ENCODE data around the gene CADM2.

The CADM2 gene

DNA sequence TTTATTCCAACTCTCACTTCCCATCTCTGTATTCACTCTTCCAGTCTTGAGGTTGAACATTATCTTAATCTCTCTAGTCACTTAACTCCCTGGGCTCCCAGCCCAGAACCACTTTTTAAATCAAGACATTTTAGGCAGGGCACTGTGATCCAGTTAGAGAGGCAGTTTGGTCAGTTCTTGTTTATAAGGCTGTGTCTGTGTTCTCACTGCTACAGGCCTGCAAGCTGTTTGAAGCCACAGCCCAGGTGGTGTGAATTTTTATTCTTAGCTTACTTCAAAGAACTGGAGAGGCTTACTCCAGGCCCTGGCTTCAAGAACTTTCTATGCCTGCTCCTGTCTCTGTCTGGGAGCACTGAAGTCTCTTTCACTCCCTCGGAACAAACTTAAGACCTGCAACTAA is 906.1 kb downstream of the CADM2 start:
- FAIRE-seq, result no peak
- TF ChIP-seq POLR2A (IDR thresholded peaks at IDR 0.05; ENCODE audit: low read depth, low read length), result no peak

DNA sequence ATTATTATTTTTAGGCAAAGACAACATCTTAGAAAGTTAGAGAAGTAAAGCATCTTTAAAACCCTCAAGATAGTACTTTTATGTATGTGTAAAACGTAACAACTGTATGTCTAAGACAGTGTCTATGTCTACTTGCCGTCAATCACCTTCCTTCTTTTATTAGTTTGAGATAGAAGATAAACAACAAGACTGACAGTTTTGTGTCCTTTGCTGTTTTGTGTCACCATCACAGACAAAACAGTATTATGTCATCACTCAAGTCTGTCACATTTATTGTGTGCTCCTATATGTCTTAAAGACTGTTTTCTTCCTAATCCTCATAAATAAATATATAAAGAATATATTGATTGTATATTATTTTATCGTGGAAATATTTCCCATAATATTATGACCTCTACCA is 908.3 kb downstream of the CADM2 start:
- no peak for TF ChIP-seq POLR2A (IDR thresholded peaks at IDR 0.05; ENCODE audit: low read depth, low read length)
- no peak for DNase-seq (ENCODE audit: insufficient read length, low spot score)
- FAIRE-seq, result no peak

More for the DNA sequence above, 906.1 kb downstream of the CADM2 start:
- no peak for DNase-seq (ENCODE audit: insufficient read length, low spot score)

DNA sequence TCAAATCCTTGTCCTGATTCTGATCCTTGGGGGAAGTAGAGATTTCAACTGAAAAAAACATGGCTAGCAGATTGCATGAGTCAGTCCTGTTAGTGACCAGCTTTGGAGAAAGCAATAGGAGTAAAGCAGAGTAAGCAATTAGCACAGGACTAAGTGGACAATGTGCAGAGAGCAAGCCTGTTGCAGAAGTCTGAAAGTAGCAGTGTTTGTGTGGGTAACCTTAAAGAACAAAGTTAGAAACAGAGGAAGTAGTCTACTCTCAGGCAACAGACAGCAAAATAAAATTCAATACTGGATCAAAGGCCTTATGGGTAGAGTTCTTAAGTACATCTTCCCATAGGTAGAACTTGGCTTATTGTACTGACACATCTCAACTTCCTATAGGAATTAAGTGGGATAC is 916.8 kb downstream of the CADM2 start:
- FAIRE-seq (no peak), DNase-seq (ENCODE audit: insufficient read length, low spot score) (no peak)
- TF ChIP-seq POLR2A (IDR thresholded peaks at IDR 0.05; ENCODE audit: low read depth, low read length), result no peak

GRCh38 chr3:85877631-85878030 is 918.8 kb downstream of the CADM2 start:
- DNase-seq (ENCODE audit: insufficient read length, low spot score) (no peak), FAIRE-seq (no peak)
- TF ChIP-seq POLR2A (IDR thresholded peaks at IDR 0.05; ENCODE audit: low read depth, low read length), result no peak

GRCh38 chr3:85881833-85882393 is 923.1 kb downstream of the CADM2 start:
- TF ChIP-seq POLR2A (IDR thresholded peaks at IDR 0.05; ENCODE audit: low read depth, low read length), result no peak
- FAIRE-seq, result no peak

GRCh38 chr3:85890043-85890555 is 931.3 kb downstream of the CADM2 start:
- no peak for TF ChIP-seq POLR2A (IDR thresholded peaks at IDR 0.05; ENCODE audit: low read depth, low read length)
- FAIRE-seq, result no peak
- DNase-seq (ENCODE audit: insufficient read length, low spot score), result no peak

More at GRCh38 chr3:85881833-85882393, 923.1 kb downstream of the CADM2 start:
- DNase-seq (ENCODE audit: insufficient read length, low spot score), result no peak

- DNase-seq (ENCODE audit: insufficient read length, low spot score), result no peak
- FAIRE-seq, result no peak
- TF ChIP-seq POLR2A (IDR thresholded peaks at IDR 0.05; ENCODE audit: low read depth, low read length), result no peak
These were observed 944.6 kb downstream of the CADM2 start for GRCh38 chr3:85903434-85903833.

- TF ChIP-seq POLR2A (IDR thresholded peaks at IDR 0.05; ENCODE audit: low read depth, low read length), result no peak
- DNase-seq (ENCODE audit: insufficient read length, low spot score), result no peak
- FAIRE-seq, result no peak
These were observed 954.2 kb downstream of the CADM2 start for GRCh38 chr3:85912980-85913379.

DNA sequence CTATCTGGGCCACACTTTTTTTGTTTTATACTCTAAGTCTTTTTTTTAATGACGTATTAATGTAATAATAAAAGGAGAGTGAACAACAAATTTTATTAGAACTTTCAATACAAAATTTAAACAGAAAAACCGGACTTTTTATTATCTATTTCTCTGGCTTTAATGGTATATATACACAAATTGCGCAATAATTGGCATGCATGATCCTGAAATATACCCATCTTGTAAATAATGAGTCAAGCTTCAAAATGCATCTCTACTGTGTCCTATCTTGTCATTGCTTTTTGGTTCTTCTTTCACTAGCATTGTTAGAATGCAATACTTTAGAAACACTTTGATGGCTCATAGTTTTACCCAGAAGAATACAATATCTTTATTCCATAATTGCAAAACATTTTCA is 963.6 kb downstream of the CADM2 start:
- DNase-seq (ENCODE audit: insufficient read length, low spot score), result no peak
- FAIRE-seq, result no peak

DNA sequence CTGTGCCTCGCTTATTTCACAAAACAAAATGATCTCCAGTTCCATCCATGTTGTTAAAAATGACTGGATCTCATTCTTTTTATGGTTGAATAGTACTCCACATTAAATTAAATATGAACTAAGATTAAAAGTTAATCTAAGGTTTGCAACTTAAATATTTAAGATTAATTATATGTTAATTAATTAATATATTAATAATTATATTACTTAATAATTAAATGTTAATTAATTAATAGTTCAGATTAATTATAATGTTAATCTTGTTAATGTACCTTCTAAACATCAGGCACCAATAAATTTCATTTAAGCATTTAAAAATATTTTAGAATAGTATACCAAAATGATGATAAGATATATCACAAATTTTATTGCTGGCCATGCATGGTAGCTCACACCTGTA is 971.9 kb downstream of the CADM2 start:
- DNase-seq (ENCODE audit: insufficient read length, low spot score) (no peak), FAIRE-seq (no peak)

More for the DNA sequence above, 963.6 kb downstream of the CADM2 start:
- no peak for TF ChIP-seq POLR2A (IDR thresholded peaks at IDR 0.05; ENCODE audit: low read depth, low read length)

DNA sequence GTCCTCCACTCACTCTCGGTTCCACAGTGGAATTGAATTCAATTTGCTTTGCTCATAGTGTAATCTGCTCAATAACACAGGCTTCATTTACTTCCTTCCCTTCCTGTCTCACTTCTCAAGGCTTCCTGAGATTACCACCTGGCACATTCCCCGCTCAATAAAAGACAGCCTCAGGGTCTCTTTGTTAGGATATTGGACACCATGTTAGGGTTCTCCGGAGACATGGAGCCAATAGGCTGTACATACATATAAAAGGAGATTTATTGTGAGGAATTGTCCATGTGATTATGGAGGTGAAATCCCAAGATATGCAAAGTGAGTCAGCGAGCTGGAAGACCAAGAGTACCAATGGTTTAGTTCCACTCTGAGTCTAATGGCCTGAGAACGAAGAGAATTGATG is 974.5 kb downstream of the CADM2 start:
- no peak for TF ChIP-seq POLR2A (IDR thresholded peaks at IDR 0.05; ENCODE audit: low read depth, low read length)
- DNase-seq (ENCODE audit: insufficient read length, low spot score), result no peak
- no peak for FAIRE-seq

More for the DNA sequence above, 971.9 kb downstream of the CADM2 start:
- no peak for TF ChIP-seq POLR2A (IDR thresholded peaks at IDR 0.05; ENCODE audit: low read depth, low read length)

DNA sequence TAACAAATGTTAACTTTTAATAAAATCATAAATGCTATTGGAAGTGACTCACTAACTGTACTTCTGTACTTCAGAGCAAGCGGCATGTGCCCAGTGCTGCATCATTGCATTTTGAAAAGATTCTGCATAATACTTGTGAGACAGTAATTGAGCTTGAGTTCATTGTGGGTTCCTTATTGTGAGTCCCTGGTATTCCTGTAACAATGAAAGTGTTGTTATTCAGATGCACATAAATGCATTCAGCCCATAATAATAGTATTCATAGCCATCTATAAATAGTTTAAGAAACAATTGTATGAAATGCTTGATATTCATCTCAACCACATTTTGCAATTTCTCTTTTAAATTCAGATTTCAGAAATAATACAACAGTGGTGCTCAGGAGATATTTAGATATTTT is 976.4 kb downstream of the CADM2 start:
- FAIRE-seq, result no peak
- DNase-seq (ENCODE audit: insufficient read length, low spot score), result no peak
- TF ChIP-seq POLR2A (IDR thresholded peaks at IDR 0.05; ENCODE audit: low read depth, low read length), result no peak

GRCh38 chr3:85939074-85939482 is 980.3 kb downstream of the CADM2 start:
- TF ChIP-seq POLR2A (IDR thresholded peaks at IDR 0.05; ENCODE audit: low read depth, low read length), result no peak
- FAIRE-seq (no peak), DNase-seq (ENCODE audit: insufficient read length, low spot score) (no peak)

- FAIRE-seq, result no peak
These were observed 991.6 kb downstream of the CADM2 start for GRCh38 chr3:85950435-85950834.

GRCh38 chr3:85960793-85961192 is 1002.0 kb downstream of the CADM2 start:
- FAIRE-seq (no peak), DNase-seq (ENCODE audit: insufficient read length, low spot score) (no peak)

More at GRCh38 chr3:85950435-85950834, 991.6 kb downstream of the CADM2 start:
- TF ChIP-seq POLR2A (IDR thresholded peaks at IDR 0.05; ENCODE audit: low read depth, low read length), result no peak
- DNase-seq (ENCODE audit: insufficient read length, low spot score), result no peak

More at GRCh38 chr3:85960793-85961192, 1002.0 kb downstream of the CADM2 start:
- no peak for TF ChIP-seq POLR2A (IDR thresholded peaks at IDR 0.05; ENCODE audit: low read depth, low read length)

Data from H54 (cell line).